ENCODE measurements around the gene MKRN2. TPM values are rescaled to one million over a fixed set of nuclear protein-coding genes. Genes with fewer than 3 reads are reported as not detected.

Gene MKRN2
- total RNA-seq, 4 donors from 2014 or later: 21.5 to 28.9 (median 23.6) TPM

DNA sequence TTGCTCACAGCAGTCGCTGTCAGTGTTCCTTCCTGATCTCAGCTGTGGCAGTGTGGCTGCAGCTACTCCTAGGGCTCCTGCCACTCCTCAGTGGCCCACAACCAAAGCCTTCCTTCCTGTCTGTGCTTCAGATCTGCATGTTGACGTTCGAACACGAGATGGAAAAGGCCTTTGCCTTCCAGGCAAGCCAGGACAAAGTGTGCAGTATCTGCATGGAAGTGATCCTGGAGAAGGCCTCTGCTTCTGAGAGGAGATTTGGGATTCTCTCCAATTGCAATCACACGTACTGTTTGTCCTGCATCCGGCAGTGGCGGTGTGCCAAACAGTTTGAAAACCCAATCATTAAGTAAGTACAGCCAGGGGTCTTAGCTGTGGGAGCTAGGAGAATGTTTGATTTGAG lies 17.8 kb downstream of the MKRN2 start:
- Histone ChIP-seq H3K9me3 (no peaks in the 10 kb centered on the region), H3K27me3 (no peaks in the 10 kb centered on the region), H3K36me3 (peaks cover 0 to 93% (median 0%) of the 10 kb centered on the region in 3 donors), H3K4me3 (no peak overlapping the region), H3K27ac (no peak overlapping the region), H3K4me1 (no peaks in the 10 kb centered on the region)
- DNase-seq: no peak
- TF ChIP-seq POLR2A (IDR thresholded peaks at IDR 0.05) (no peak), CTCF (IDR thresholded peaks at IDR 0.05) (no peak)

DNA sequence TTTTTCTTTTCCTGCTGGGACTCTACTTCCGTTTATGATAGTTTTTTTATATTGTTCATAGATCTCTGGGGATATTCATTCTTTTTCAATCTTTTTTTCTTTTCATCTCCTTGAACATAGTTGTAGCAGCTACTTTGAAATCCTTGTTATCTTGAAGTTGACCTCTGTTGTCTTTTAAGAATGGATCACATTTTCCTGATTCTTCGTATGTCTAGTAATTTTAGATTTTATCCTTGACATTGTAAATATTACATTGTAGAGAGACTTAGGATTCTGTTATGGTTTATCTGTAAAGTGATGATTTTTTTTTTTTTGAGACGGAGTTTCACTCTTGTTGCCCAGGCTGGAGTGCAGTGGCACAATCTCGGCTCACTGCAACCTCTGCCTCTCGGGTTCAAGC lies 20.5 kb downstream of the MKRN2 start:
- DNase-seq: no peak
- no peaks in the 10 kb centered on the region for H3K4me1 ChIP-seq
- H3K27ac ChIP-seq: no peak overlapping the region
- H3K27me3 ChIP-seq: no peaks in the 10 kb centered on the region
- peaks cover 0 to 93% (median 0%) of the 10 kb centered on the region in 3 donors for H3K36me3 ChIP-seq
- no peaks in the 10 kb centered on the region for H3K9me3 ChIP-seq
- no peak for TF ChIP-seq CTCF (IDR thresholded peaks at IDR 0.05)
- TF ChIP-seq POLR2A (IDR thresholded peaks at IDR 0.05): no peak
- H3K4me3 ChIP-seq: no peak overlapping the region

DNA sequence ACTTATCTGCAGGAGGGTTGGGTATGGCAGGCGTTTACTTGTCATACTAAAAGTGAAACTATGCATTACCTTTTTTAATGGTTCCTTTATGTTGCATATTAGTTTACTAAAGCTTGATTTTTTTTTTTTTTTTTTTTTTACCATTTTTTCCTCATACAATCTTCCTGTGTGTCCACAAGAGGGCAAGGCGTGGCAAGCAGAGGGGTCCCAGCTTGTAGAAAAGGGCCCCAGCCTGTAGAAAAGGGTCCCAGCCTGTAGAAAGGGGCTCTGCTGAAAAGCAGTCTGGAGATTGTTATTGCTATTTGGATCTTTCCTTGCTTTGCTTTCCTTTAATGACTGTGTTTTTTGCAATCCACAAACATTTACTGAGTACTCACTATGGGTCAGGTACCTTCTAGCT lies 21.9 kb downstream of the MKRN2 start:
- Histone ChIP-seq H3K4me1 (no peaks in the 10 kb centered on the region), H3K9me3 (no peaks in the 10 kb centered on the region), H3K36me3 (peaks cover 0 to 93% (median 2%) of the 10 kb centered on the region in 3 donors), H3K27ac (no peak overlapping the region), H3K27me3 (no peaks in the 10 kb centered on the region), H3K4me3 (no peak overlapping the region)
- TF ChIP-seq POLR2A (IDR thresholded peaks at IDR 0.05) (no peak), CTCF (IDR thresholded peaks at IDR 0.05) (no peak)
- DNase-seq: no peak

GRCh38 chr3:12579456-12579855 lies 22.6 kb downstream of the MKRN2 start:
- H3K9me3 ChIP-seq: no peaks in the 10 kb centered on the region
- no peak overlapping the region for H3K27ac ChIP-seq
- no peak for TF ChIP-seq CTCF (IDR thresholded peaks at IDR 0.05)
- no peak for TF ChIP-seq POLR2A (IDR thresholded peaks at IDR 0.05)
- no peak for DNase-seq
- H3K4me1 ChIP-seq: no peaks in the 10 kb centered on the region
- H3K4me3 ChIP-seq: no peak overlapping the region
- no peaks in the 10 kb centered on the region for H3K27me3 ChIP-seq
- H3K36me3 ChIP-seq: peaks cover 0 to 93% (median 2%) of the 10 kb centered on the region in 3 donors

- Histone ChIP-seq H3K36me3 (peaks cover 2 to 93% (median 2%) of the 10 kb centered on the region in 3 donors), H3K27ac (no peak overlapping the region)
Measured at GRCh38 chr3:12579905-12580304, 23.0 kb downstream of the MKRN2 start.

More at GRCh38 chr3:12579905-12580304, 23.0 kb downstream of the MKRN2 start:
- no peak for TF ChIP-seq POLR2A (IDR thresholded peaks at IDR 0.05)
- no peak for TF ChIP-seq CTCF (IDR thresholded peaks at IDR 0.05)
- H3K4me3 ChIP-seq: no peak overlapping the region
- no peaks in the 10 kb centered on the region for H3K9me3 ChIP-seq
- H3K4me1 ChIP-seq: no peaks in the 10 kb centered on the region
- no peak for DNase-seq
- H3K27me3 ChIP-seq: no peaks in the 10 kb centered on the region

All from Peyer's patch (tissue), 4 donors.